Limb (tissue), 2 donors: ENCODE data around the gene EIF3I.
A peak's percentile ranks its signal among the peaks of the same experiment; 100 is the strongest.

Experiments used
- DNase-seq, 2 donors: peaks; one replicate each; pipeline ENCODE4 v3.0.0-alpha.2; 2016; ENCODE audit errors: extremely low spot score in 2 of 2

EIF3I gene

DNA sequence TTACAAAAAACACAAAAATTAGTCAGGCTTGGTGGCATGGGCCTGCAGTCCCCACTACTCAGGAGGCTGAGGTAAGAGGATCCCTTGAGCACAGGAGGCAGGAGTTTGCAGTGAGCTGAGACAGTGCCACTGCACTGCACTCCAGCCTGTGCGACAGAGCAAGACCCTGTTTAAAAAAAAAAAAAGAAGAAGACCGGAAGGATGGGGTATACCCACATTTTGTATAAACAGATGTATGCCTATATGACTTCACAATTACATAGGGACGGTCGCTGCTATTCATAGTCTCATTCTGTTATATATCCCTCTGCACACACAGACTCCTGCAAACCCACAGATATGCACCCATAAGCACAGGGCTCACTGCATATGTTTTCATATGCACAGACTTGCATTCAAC, 41.5 kb downstream of the EIF3I start:
- no peak for DNase-seq

DNA sequence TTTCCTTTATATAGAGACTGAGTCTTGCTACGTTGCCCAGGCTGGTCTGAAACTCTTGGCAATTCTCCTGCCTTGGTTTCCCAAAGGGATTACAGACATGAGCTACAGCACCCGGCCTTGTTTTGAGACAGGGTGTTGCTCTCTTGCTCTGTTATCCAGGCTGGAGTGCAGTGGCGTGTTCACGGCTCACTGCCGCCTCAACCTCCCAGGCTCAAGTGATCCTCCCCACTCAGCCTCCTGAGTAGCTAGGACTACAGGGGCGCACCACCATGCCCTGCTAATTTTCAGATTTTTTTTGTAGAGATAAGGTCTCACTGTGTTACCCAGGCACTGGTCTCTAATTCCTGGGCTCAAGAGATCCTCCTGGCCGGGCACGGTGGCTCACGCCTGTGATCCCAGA, 43.6 kb downstream of the EIF3I start:
- DNase-seq: no peak

DNA sequence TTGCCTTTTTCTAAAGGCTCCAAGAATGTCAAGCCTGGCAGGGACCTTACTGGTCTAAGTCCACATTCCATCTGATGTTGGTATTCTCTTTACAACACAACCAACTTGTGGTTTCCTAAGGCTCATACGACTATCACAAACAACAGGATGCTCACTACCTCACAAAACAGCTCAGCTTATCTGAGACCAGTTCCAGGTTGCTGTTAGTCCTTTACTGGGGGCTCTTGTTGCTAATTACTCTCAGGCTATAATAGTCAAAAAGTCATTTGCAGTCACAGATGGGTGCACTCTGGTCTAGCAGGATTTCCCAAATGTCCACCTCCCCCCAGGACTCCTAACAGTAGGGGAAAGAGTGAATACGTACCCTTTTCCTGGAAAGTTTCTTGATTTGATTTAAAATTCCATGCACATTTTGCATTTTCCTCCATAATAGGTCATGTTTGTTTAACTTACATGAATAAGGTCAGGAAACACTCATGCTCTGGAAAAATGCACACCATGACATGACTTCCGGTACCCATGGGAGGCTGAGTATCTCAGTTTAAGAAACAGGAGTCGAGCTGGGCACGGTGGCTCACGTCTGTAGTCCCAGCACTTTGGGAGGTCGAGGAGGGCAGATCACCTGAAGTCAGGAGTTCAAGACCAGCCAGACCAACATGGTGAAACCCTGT, 44.8 kb downstream of the EIF3I start:
- no peak for DNase-seq

DNA sequence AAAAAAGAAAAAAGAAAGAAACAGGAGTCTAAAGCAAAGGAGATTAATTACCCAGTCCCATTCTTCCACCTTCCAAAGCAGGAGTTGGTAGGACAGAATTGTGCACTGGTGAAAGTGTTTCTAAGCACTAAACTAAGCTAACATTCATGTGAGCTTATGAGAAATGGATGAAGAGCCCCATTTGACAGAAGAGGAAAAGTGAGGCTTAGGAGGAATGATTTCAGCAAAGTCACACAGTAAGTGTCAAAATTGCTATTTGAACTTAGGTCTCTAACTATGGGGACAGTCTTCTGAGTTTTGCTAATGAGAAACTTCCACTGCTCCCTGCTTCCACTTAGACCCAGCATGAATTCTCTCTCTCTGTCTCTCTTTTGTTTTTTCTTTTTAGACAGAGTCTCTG, 47.5 kb downstream of the EIF3I start:
- no peak for DNase-seq

DNA sequence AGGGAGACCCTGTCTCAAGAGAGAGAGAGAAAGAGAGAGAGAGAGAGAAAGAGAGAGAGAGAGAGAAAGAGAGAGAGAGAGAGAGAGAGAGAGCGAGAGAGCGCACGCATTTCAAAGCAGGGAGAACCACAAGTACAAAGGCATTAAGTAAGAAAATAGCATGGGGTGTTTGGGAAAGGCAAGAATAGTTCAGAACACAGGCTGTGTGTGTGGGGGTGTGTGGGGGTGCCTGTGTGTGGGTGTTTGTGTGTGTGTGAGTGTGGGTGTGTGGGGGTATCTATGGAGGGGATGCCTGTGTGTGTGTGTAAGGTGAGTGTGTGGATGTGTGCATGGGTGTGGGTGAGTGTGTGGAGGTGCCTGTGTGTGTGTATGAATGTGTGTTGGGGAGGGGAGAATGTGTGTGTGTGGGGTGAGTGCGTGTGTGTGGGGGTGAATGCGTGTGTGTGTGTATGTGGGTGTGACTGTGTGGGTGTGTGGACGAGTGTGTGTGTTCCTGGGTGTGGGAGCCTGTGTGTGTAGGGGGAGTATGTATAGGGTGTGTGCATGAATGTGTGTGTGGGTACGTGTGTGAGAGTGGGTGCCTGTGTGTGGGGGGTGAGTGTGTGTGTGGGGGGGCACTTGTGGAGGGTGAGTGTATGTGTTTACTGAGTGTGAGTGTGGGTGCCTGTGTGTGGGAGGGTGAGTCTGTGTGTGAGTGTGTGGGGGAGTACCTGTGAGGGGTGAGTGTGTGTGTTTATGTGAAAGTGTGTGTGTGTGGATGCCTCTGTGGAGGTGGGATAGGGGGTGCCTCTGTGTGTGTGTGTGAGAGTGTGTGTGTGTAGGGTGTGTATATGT, 50.6 kb downstream of the EIF3I start:
- no peak for DNase-seq

DNA sequence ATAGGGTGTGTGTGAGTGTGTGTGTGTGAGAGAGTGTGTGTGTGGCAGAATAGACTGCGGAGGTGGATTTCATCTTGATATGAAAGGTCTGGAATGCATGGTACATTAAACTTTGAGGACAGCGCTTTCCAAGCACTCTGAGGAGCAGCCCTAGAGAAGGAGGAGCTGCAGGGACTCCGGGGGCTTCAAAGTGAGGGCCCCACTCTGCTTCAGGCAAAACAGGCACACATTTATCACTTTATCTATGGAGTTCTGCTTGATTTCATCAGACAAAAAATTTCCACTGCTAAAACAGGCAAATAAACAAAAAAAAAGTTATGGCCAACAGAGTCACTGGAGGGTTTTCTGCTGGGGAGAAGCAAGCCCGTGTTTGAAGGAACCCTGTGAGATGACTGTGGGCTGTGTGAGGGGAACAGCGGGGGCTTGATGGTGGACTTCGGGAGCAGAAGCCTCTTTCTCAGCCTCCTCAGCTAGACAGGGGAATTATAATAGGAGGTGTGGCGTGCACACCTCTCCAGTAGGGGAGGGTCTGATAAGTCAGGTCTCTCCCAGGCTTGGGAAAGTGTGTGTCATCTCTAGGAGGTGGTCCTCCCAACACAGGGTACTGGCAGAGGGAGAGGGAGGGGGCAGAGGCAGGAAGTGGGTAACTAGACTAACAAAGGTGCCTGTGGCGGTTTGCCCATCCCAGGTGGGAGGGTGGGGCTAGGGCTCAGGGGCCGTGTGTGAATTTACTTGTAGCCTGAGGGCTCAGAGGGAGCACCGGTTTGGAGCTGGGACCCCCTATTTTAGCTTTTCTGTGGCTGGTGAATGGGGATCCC, 51.4 kb downstream of the EIF3I start:
- DNase-seq: no peak

DNA sequence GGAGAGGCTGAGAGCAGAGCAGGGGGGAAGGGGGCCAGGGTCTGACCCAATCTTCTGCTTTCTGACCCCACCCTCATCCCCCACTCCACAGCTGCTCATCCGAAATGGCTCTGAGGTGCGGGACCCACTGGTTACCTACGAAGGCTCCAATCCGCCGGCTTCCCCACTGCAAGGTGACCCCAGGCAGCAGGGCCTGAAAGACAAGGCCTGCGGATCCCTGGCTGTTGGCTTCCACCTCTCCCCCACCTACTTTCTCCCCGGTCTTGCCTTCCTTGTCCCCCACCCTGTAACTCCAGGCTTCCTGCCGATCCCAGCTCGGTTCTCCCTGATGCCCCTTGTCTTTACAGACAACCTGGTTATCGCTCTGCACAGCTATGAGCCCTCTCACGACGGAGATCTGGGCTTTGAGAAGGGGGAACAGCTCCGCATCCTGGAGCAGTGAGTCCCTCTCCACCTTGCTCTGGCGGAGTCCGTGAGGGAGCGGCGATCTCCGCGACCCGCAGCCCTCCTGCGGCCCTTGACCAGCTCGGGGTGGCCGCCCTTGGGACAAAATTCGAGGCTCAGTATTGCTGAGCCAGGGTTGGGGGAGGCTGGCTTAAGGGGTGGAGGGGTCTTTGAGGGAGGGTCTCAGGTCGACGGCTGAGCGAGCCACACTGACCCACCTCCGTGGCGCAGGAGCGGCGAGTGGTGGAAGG, 52.6 kb downstream of the EIF3I start:
- no peak for DNase-seq

DNA sequence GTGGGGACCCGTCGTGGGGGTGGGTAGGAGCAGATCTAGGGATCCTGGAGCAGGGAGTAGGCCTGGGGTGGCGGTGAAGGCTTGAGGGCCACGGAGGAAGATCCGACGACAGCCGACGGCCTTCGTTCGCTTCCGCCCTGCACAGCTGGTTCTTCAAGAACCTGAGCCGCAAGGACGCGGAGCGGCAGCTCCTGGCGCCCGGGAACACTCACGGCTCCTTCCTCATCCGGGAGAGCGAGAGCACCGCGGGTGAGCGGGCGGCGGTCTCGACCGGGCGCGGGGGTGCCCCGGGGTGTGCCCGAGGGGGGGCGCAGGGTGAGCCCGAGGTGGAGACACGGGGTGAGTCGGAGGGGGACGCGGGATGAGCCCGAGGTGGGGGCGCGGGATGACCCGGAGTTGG, 53.2 kb downstream of the EIF3I start:
- peak in 1 of 2 donors; percentile 43 for DNase-seq

DNA sequence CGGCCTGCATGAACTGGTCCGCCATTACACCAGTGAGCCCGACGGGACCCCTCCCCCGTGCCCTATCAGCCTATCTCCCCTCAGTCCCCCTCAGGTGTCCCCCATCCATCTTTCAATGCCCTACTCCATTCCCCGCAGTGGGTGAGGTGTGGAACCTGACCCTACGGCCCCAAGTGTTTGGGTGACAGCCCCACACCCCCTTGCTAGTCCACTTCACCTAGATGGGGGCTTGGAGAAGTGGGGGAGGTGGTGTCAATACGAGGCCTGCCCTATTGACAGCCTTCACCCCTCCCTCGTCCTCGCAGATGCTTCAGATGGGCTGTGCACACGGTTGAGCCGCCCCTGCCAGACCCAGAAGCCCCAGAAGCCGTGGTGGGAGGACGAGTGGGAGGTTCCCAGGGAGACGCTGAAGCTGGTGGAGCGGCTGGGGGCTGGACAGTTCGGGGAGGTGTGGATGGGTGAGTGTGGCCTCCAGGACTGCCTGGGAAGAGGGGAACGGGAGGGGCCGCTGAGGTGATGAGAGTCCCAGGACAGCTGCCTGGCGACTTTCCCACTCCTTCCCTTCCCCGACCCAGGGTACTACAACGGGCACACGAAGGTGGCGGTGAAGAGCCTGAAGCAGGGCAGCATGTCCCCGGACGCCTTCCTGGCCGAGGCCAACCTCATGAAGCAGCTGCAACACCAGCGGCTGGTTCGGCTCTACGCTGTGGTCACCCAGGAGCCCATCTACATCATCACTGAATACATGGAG, 54.0 kb downstream of the EIF3I start:
- no peak for DNase-seq
